HEK293 (cell line): ENCODE data around the gene RGS12.

Experiments
- CTCF ChIA-PET: fragments of 350-600 bp; formaldehyde crosslinking; extraction: SDS; loops from one replicate; lab custom pipeline; 2021; ENCODE audit warnings: antibody characterized with exemption; lab: Yijun Ruan, JAX
- POLR2A ChIA-PET: fragments of 300-600 bp; formaldehyde crosslinking; extraction: SDS; loops from one replicate; lab custom pipeline; 2020; ENCODE audit warnings: antibody characterized with exemption, inconsistent platforms; lab: Yijun Ruan, JAX
- H3K27ac ChIP-seq: fragments of 200-500 bp; sonication (Bioruptor generic); 2 replicates; pipeline ENCODE4 v1.5.1; 2014; ENCODE audit warnings: low read depth, low read length, control low read depth, inconsistent platforms; ENCODE audit errors: extremely low read depth
- H3K36me3 ChIP-seq, 2 experiments: fragments of 200-500 bp in 1 of 2; sonication (Bioruptor generic) in 1 of 2; 1 replicate in 1 of 2; 2 replicates in 1 of 2; pipeline ENCODE4 v1.5.1; 2014 to 2017; ENCODE audit warnings: inconsistent platforms in 2 of 2, low read length in 2 of 2; ENCODE audit not compliant: control insufficient read depth in 2 of 2, insufficient read depth in 1 of 2
- H3K4me1 ChIP-seq: fragments of 200-500 bp; sonication (Bioruptor generic); 2 replicates; pipeline ENCODE4 v1.5.1; 2014; ENCODE audit warnings: mild to moderate bottlenecking, low read length, inconsistent platforms; ENCODE audit not compliant: control insufficient read depth, insufficient read depth
- H3K4me3 ChIP-seq: 2 replicates; pipeline ENCODE4 v1.5.1; 2011; ENCODE audit warnings: low read depth, mild to moderate bottlenecking, control low read depth, low read length, moderate library complexity
- H3K9me3 ChIP-seq: fragments of 200-500 bp; sonication (Bioruptor generic); 2 replicates; pipeline ENCODE4 v1.5.1; 2014; ENCODE audit warnings: low read depth, low read length, inconsistent platforms; ENCODE audit not compliant: control insufficient read depth, insufficient read depth
- HIC1 ChIP-seq: fragments of 450-650 bp; formaldehyde crosslinking; IDR thresholded peaks from 2 replicates; pipeline ENCODE4 v1.5.1; 2016; ENCODE audit warnings: missing biosample characterization, missing genetic modification characterization
- ZIC2 ChIP-seq: fragments of 450-650 bp; formaldehyde crosslinking; IDR thresholded peaks from 2 replicates; pipeline ENCODE4 v1.5.1; 2016; ENCODE audit warnings: missing biosample characterization, missing genetic modification characterization
- ZNF138 ChIP-seq: fragments of 450-650 bp; formaldehyde crosslinking; IDR thresholded peaks from 2 replicates; pipeline ENCODE4 v1.5.1; 2016; ENCODE audit warnings: missing biosample characterization, missing genetic modification characterization, borderline replicate concordance
- ZNF2 ChIP-seq: fragments of 450-650 bp; formaldehyde crosslinking; IDR thresholded peaks from 2 replicates; pipeline ENCODE4 v1.5.1; 2016; ENCODE audit warnings: missing biosample characterization, missing genetic modification characterization
- ZNF223 ChIP-seq: fragments of 450-650 bp; formaldehyde crosslinking; IDR thresholded peaks from 2 replicates; pipeline ENCODE4 v1.5.1; 2016; ENCODE audit warnings: missing biosample characterization, missing genetic modification characterization
- ZNF324 ChIP-seq: fragments of 450-650 bp; formaldehyde crosslinking; IDR thresholded peaks from 2 replicates; pipeline ENCODE4 v1.5.1; 2016; ENCODE audit warnings: missing biosample characterization, missing genetic modification characterization
- ZNF518A ChIP-seq: fragments of 450-650 bp; formaldehyde crosslinking; conservative IDR thresholded peaks from 2 replicates; pipeline ENCODE4 v1.5.1; 2016; ENCODE audit warnings: low read depth, missing biosample characterization, missing genetic modification characterization
- ZNF610 ChIP-seq: fragments of 450-650 bp; formaldehyde crosslinking; IDR thresholded peaks from 2 replicates; pipeline ENCODE4 v1.5.1; 2016; ENCODE audit warnings: missing biosample characterization, missing genetic modification characterization, borderline replicate concordance
- ZNF624 ChIP-seq: fragments of 450-650 bp; formaldehyde crosslinking; IDR thresholded peaks from 2 replicates; pipeline ENCODE4 v1.5.1; 2017; ENCODE audit warnings: missing biosample characterization, missing genetic modification characterization
- ZNF629 ChIP-seq: fragments of 450-650 bp; formaldehyde crosslinking; IDR thresholded peaks from 2 replicates; pipeline ENCODE4 v1.5.1; 2017; ENCODE audit warnings: missing biosample characterization, missing genetic modification characterization
- ZNF776 ChIP-seq: fragments of 450-650 bp; formaldehyde crosslinking; IDR thresholded peaks from 2 replicates; pipeline ENCODE4 v1.5.0; 2017; ENCODE audit warnings: missing biosample characterization, missing genetic modification characterization, borderline replicate concordance
- ZNF777 ChIP-seq: fragments of 450-650 bp; formaldehyde crosslinking; IDR thresholded peaks from 2 replicates; pipeline ENCODE4 v1.5.1; 2017; ENCODE audit warnings: missing biosample characterization, missing genetic modification characterization, borderline replicate concordance
- ZXDB ChIP-seq: fragments of 450-650 bp; formaldehyde crosslinking; IDR thresholded peaks from 2 replicates; pipeline ENCODE4 v1.5.1; 2016; ENCODE audit warnings: missing biosample characterization, missing genetic modification characterization
- TF ChIP-seq, protein P1 (sequence below): fragments of 450-650 bp; formaldehyde crosslinking; IDR thresholded peaks from 2 replicates; pipeline ENCODE4 v1.5.1; 2016; ENCODE audit warnings: missing biosample characterization, missing genetic modification characterization, low read depth

Gene RGS12

GRCh38 chr4:3243136-3243780 is 49.6 kb upstream of the RGS12 start:
- H3K27ac ChIP-seq = no peak overlapping the region
- ChIA-PET POLR2A (no interaction called here), CTCF (interaction anchor here (1.2 kb wide), 1 partner anchor 200 kb away, joined by 3 read pairs; no protein-coding TSS in a partner anchor)
- peaks cover 0 to 49% of the 10 kb centered on the region in 2 experiments; a peak in 1 of 3 replicates for H3K36me3 ChIP-seq
- no peak overlapping the region for H3K4me3 ChIP-seq
- no peaks in the 10 kb centered on the region for H3K9me3 ChIP-seq
- no peaks in the 10 kb centered on the region for H3K4me1 ChIP-seq
- TF ChIP-seq ZNF2 (tag by site-specific recombination) (no peak), ZNF223 (tag by site-specific recombination) (no peak), ZNF610 (tag by site-specific recombination) (no peak), HIC1 (tag by site-specific recombination) (no peak), ZNF777 (tag by site-specific recombination) (no peak), ZNF776 (tag by site-specific recombination) (no peak), ZXDB (tag by site-specific recombination) (no peak), ZNF518A (tag by site-specific recombination) (no peak), ZNF324 (tag by site-specific recombination) (no peak), ZNF624 (tag by site-specific recombination) (no peak)
- TF ChIP-seq, protein P1, sequence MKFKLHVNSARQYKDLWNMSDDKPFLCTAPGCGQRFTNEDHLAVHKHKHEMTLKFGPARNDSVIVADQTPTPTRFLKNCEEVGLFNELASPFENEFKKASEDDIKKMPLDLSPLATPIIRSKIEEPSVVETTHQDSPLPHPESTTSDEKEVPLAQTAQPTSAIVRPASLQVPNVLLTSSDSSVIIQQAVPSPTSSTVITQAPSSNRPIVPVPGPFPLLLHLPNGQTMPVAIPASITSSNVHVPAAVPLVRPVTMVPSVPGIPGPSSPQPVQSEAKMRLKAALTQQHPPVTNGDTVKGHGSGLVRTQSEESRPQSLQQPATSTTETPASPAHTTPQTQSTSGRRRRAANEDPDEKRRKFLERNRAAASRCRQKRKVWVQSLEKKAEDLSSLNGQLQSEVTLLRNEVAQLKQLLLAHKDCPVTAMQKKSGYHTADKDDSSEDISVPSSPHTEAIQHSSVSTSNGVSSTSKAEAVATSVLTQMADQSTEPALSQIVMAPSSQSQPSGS (tag by site-specific recombination) = no peak
- TF ChIP-seq, all 188 proteins: peak for 0

GRCh38 chr4:3244002-3244401 is 48.8 kb upstream of the RGS12 start:
- no peaks in the 10 kb centered on the region for H3K9me3 ChIP-seq
- H3K27ac ChIP-seq = no peak overlapping the region
- peaks cover 0 to 43% of the 10 kb centered on the region in 2 experiments; a peak in 1 of 3 replicates for H3K36me3 ChIP-seq
- no peak overlapping the region for H3K4me3 ChIP-seq
- POLR2A ChIA-PET = interaction anchor here (0.6 kb wide), 1 partner anchor 444 kb away, joined by 3 read pairs; no protein-coding TSS in a partner anchor
- TF ChIP-seq ZNF629 (tag by site-specific recombination) (peak; percentile 28; the same call in 1 of the 2 replicates), ZIC2 (tag by site-specific recombination) (peak; percentile 77), ZNF138 (tag by site-specific recombination) (no peak)
- no peaks in the 10 kb centered on the region for H3K4me1 ChIP-seq
- CTCF ChIA-PET = interaction anchor here (1.2 kb wide), 1 partner anchor 199 kb away, joined by 3 read pairs; no protein-coding TSS in a partner anchor
